ENCODE measurements around the gene IGHMBP2. TPM values are rescaled to one million over a fixed set of nuclear protein-coding genes. Genes with fewer than 3 reads are reported as not detected.

The IGHMBP2 gene
- total RNA-seq, 1 experiment from 2014 or later: 27.8 TPM

- intact Hi-C loops (cut with micrococcal nuclease; ENCODE audit: unreplicated experiment): no loop called here
- ChIA-PET POLR2A (no interaction called here), CTCF (no interaction called here)
- H3K27me3 ChIP-seq (ENCODE audit: control insufficient read depth, insufficient read depth, low read length): no peaks in the 10 kb centered on the region; the same call in 1 of the 2 replicates
- ATAC-seq (0 out of 2 replicates have a peak, but pooled peaks have one; percentile 32), DNase-seq (ENCODE audit: low read depth, low spot score) (no peak)
- H3K9me3 ChIP-seq (ENCODE audit: control insufficient read depth, insufficient read depth, low read depth, low read length): no peaks in the 10 kb centered on the region
- no peak overlapping the region for H3K4me3 ChIP-seq (ENCODE audit: low read depth in 2 of 2, low read length in 2 of 2)
- no peaks in the 10 kb centered on the region for H3K4me1 ChIP-seq (ENCODE audit: control insufficient read depth, insufficient read depth, low read length)
- TF ChIP-seq CTCF (IDR thresholded peaks at IDR 0.05): no peak
- TF ChIP-seq SIN3A (IDR thresholded peaks at IDR 0.05; ENCODE audit: borderline replicate concordance, insufficient read depth, low read depth, low read length): no peak
- TF ChIP-seq REST (IDR thresholded peaks at IDR 0.05; ENCODE audit: insufficient read depth in 1 of 2, low read depth in 2 of 2, low read length in 1 of 2): no peak
- no peak for TF ChIP-seq POLR2AphosphoS5 (IDR thresholded peaks at IDR 0.05; ENCODE audit: low read depth, low read length)
- no peak for TF ChIP-seq TCF7L2 (IDR thresholded peaks at IDR 0.05; ENCODE audit: low read depth, low read length)
- no peaks in the 10 kb centered on the region for H3K36me3 ChIP-seq (ENCODE audit: control insufficient read depth, insufficient read depth, low read length)
- no TSS peak for BruUV-seq (replicated peaks)
- in situ Hi-C loops (cut with HindIII; ENCODE audit: low pct_unique_long_range_greater_than_20kb, low sequenced_read_pairs): no loop called here
- H3K27ac ChIP-seq (ENCODE audit: low read length): no peak overlapping the region
Observed at GRCh38 chr11:68979931-68980775, 76.5 kb downstream of the IGHMBP2 start.

- Histone ChIP-seq H3K27me3 (ENCODE audit: control insufficient read depth, insufficient read depth, low read length) (no peaks in the 10 kb centered on the region; the same call in 1 of the 2 replicates), H3K4me3 (ENCODE audit: low read depth in 2 of 2, low read length in 2 of 2) (no peak within 1 kb of the TSS), H3K4me1 (ENCODE audit: control insufficient read depth, insufficient read depth, low read length) (no peaks in the 10 kb centered on the region), H3K36me3 (ENCODE audit: control insufficient read depth, insufficient read depth, low read length) (no peaks in the 10 kb centered on the region), H3K27ac (ENCODE audit: low read length) (no peak within 1 kb of the TSS), H3K9me3 (ENCODE audit: control insufficient read depth, insufficient read depth, low read depth, low read length) (no peaks in the 10 kb centered on the region)
- DNase-seq (ENCODE audit: low read depth, low spot score) (no peak), ATAC-seq (no peak)
- intact Hi-C loops (cut with micrococcal nuclease; ENCODE audit: unreplicated experiment): no loop called here
- BruUV-seq (replicated peaks): no TSS peak
- ChIA-PET POLR2A (no interaction called here), CTCF (no interaction called here)
- in situ Hi-C loops (cut with HindIII; ENCODE audit: low pct_unique_long_range_greater_than_20kb, low sequenced_read_pairs): no loop called here
- TF ChIP-seq REST (IDR thresholded peaks at IDR 0.05; ENCODE audit: insufficient read depth in 1 of 2, low read depth in 2 of 2, low read length in 1 of 2) (no peak), CTCF (IDR thresholded peaks at IDR 0.05) (no peak), POLR2AphosphoS5 (IDR thresholded peaks at IDR 0.05; ENCODE audit: low read depth, low read length) (no peak), TCF7L2 (IDR thresholded peaks at IDR 0.05; ENCODE audit: low read depth, low read length) (no peak), SIN3A (IDR thresholded peaks at IDR 0.05; ENCODE audit: borderline replicate concordance, insufficient read depth, low read depth, low read length) (no peak)
Observed at GRCh38 chr11:68980776-68981065, 77.0 kb downstream of the IGHMBP2 start, which contains the start of gene MRGPRD. TSS of gene MRGPRD (minus strand) at chr11:68980986. CDS start at chr11:68980986, 0 bp downstream.

All from Panc1 (cell line).